CD14-positive monocyte (primary cell): ENCODE measurements around the gene FOXO1. TPM values are rescaled to one million over a fixed set of nuclear protein-coding genes. Genes with fewer than 3 reads are reported as not detected.
A peak's percentile ranks its signal among the peaks of the same experiment; 100 is the strongest.

Source experiments
- DNase-seq, 3 donors: peaks; one replicate each; pipeline ENCODE4 v3.0.0-alpha.2; 2011 to 2022
- H2AFZ ChIP-seq: 2 replicates; pipeline ENCODE4 v1.6.0; 2012; ENCODE audit warnings: mild to moderate bottlenecking, low read depth, low read length, inconsistent platforms; ENCODE audit not compliant: insufficient read depth, poor library complexity, severe bottlenecking
- H3K27ac ChIP-seq, 2 donors: 1 replicate in 1 of 2; 2 replicates in 1 of 2; pipeline ENCODE4 v1.5.1; 2012 to 2013; ENCODE audit warnings: low read length in 2 of 2, control low read depth in 1 of 2, inconsistent platforms in 1 of 2, low read depth in 1 of 2, mild to moderate bottlenecking in 1 of 2
- H3K27me3 ChIP-seq, 2 donors: one replicate each; pipeline versions ENCODE4 v1.6.0 to v1.6.1; 2011 to 2013; ENCODE audit warnings: low read length in 2 of 2; ENCODE audit not compliant: control insufficient read depth in 2 of 2, insufficient read depth in 2 of 2
- H3K36me3 ChIP-seq, 2 donors: replicated peaks in 1 of 2; 1 replicate in 1 of 2; 2 replicates in 1 of 2; pipeline versions ENCODE4 v1.5.1 to v1.6.1; 2012 to 2013; ENCODE audit warnings: low read length in 2 of 2, control low read depth in 1 of 2, inconsistent platforms in 1 of 2, mild to moderate bottlenecking in 1 of 2; ENCODE audit not compliant: insufficient read depth in 2 of 2, control insufficient read depth in 1 of 2
- H3K4me1 ChIP-seq, 2 donors: 1 replicate in 1 of 2; 2 replicates in 1 of 2; pipeline versions ENCODE4 v1.5.1 to v1.6.1; 2012 to 2013; ENCODE audit warnings: low read length in 2 of 2, control low read depth in 1 of 2, inconsistent platforms in 1 of 2, mild to moderate bottlenecking in 1 of 2, moderate library complexity in 1 of 2; ENCODE audit not compliant: insufficient read depth in 2 of 2, control insufficient read depth in 1 of 2
- H3K4me2 ChIP-seq: replicated peaks from 2 replicates; pipeline ENCODE3; 2012; ENCODE audit warnings: low read length, moderate library complexity, mild to moderate bottlenecking; ENCODE audit not compliant: poor library complexity, severe bottlenecking; ENCODE audit errors: extremely low read depth
- H3K4me3 ChIP-seq, 3 experiments: fragments of 200-600 bp in 1 of 3; sonication (generic) in 1 of 3; replicated peaks in 1 of 3; 1 replicate in 2 of 3; 2 replicates in 1 of 3; pipeline ENCODE4 v1.5.1; 2011 to 2013; ENCODE audit warnings: low read length in 3 of 3, mild to moderate bottlenecking in 3 of 3, control low read depth in 2 of 3, low read depth in 2 of 3, inconsistent platforms in 1 of 3, moderate library complexity in 1 of 3
- H3K79me2 ChIP-seq: 2 replicates; pipeline ENCODE4 v1.6.0; 2012; ENCODE audit warnings: mild to moderate bottlenecking, control low read depth, inconsistent platforms, low read length, moderate library complexity; ENCODE audit not compliant: insufficient read depth
- H3K9ac ChIP-seq: 2 replicates; pipeline ENCODE4 v1.6.0; 2017; ENCODE audit warnings: low read length, mild to moderate bottlenecking; ENCODE audit not compliant: insufficient read depth, poor library complexity, severe bottlenecking
- H3K9me3 ChIP-seq, 2 donors: replicated peaks in 1 of 2; 1 replicate in 1 of 2; 2 replicates in 1 of 2; pipeline versions ENCODE4 v1.5.1 to v1.6.1; 2012 to 2013; ENCODE audit warnings: low read length in 2 of 2, control low read depth in 1 of 2; ENCODE audit not compliant: control insufficient read depth in 1 of 2, insufficient read depth in 1 of 2
- H4K20me1 ChIP-seq: 2 replicates; pipeline ENCODE4 v1.6.0; 2012; ENCODE audit warnings: mild to moderate bottlenecking, low read length, control low read depth, moderate library complexity; ENCODE audit not compliant: insufficient read depth
- H3K27ac Mint-ChIP-seq, 7 donors: one replicate each; pipeline ENCODE4 v1.8.0; 2020; ENCODE audit warnings: mild to moderate bottlenecking in 7 of 7, mixed read lengths in 7 of 7, moderate library complexity in 6 of 7, inconsistent platforms in 2 of 7
- H3K27me3 Mint-ChIP-seq, 3 donors: one replicate each; pipeline ENCODE4 v1.8.0; 2021 to 2022; ENCODE audit warnings: low read depth in 3 of 3, mild to moderate bottlenecking in 3 of 3, mixed read lengths in 3 of 3, moderate library complexity in 3 of 3, inconsistent platforms in 1 of 3
- H3K36me3 Mint-ChIP-seq, 2 donors: one replicate each; pipeline ENCODE4 v1.8.0; 2020; ENCODE audit warnings: mixed read lengths in 2 of 2, inconsistent platforms in 1 of 2, mild to moderate bottlenecking in 1 of 2
- H3K4me1 Mint-ChIP-seq: one replicate; pipeline ENCODE4 v1.8.0; 2020; ENCODE audit warnings: mild to moderate bottlenecking, mixed read lengths
- H3K4me3 Mint-ChIP-seq, 2 donors: one replicate each; pipeline ENCODE4 v1.8.0; 2020; ENCODE audit warnings: mild to moderate bottlenecking in 2 of 2, mixed read lengths in 2 of 2, moderate library complexity in 1 of 2
- H3K9me3 Mint-ChIP-seq, 7 donors: one replicate each; pipeline ENCODE4 v1.8.0; 2020 to 2022; ENCODE audit warnings: mixed read lengths in 7 of 7, mild to moderate bottlenecking in 6 of 7, moderate library complexity in 6 of 7, inconsistent platforms in 2 of 7
- CTCF ChIP-seq: fragments of 200-600 bp; IDR thresholded peaks from one replicate; pipeline ENCODE4 v1.8.0; 2022; ENCODE audit warnings: antibody characterized with exemption, mild to moderate bottlenecking
- WGBS: methylation state at CpG from one replicate; pipeline ENCODE4 v1.1.5; 2013; ENCODE audit warnings: missing lambda C conversion rate; ENCODE audit not compliant: insufficient coverage; 5-methylcytosine and 5-hydroxymethylcytosine counted together
- intact Hi-C, 2 donors: fragments of 100-400 bp; cut with micrococcal nuclease; formaldehyde crosslinking; loops; one replicate each; pipeline versions ENCODE4 v1.15.0 to v1.15.1; 2023
- polyA plus RNA-seq, 3 donors: library from polyadenylated mRNA; depleted of rRNA in 1 of 3; unstranded in 2 of 3; stranded (reverse) in 1 of 3; fragments of 300-500 nt in 2 of 3; fragments of >200 nt in 1 of 3; fragmentation: Illumina TruSeq in 2 of 3; gene quantifications; 1 replicate in 2 of 3; 2 replicates in 1 of 3; pipeline ENCODE4 v1.2.3, GENCODE V29; 2012 to 2021

FOXO1 gene
- polyA plus RNA-seq, 3 donors: 3.1 to 11.3 (median 8.0) TPM

- Mint-ChIP-seq H3K4me3 (no peak overlapping the region), H3K4me1 (peaks cover 38% of the 10 kb centered on the region), H3K9me3 (peaks cover 0 to 3% (median 0%) of the 10 kb centered on the region in 7 donors), H3K36me3 (peaks cover 0 to 1% of the 10 kb centered on the region in 2 donors), H3K27ac (peak overlapping the region in 4 of 7 donors; percentile 10 to 54 (median 16)), H3K27me3 (peaks cover 19 to 33% (median 26%) of the 10 kb centered on the region in 3 donors)
- H3K27ac ChIP-seq: no peak overlapping the region
- H3K27me3 ChIP-seq: peaks cover 8 to 26% of the 10 kb centered on the region in 2 donors
- H3K9me3 ChIP-seq: no peaks in the 10 kb centered on the region
- whole genome bisulfite sequencing: 90% methylated on average over 6 of the region's 10 CpGs
- H2AFZ ChIP-seq: no peak overlapping the region
- intact Hi-C loops: no loop called here
- H3K4me2 ChIP-seq: no peak overlapping the region
- H4K20me1 ChIP-seq: peaks cover 96% of the 10 kb centered on the region
- no peak overlapping the region for H3K4me3 ChIP-seq
- H3K79me2 ChIP-seq: peaks cover 3% of the 10 kb centered on the region
- no peak overlapping the region for H3K9ac ChIP-seq
- H3K4me1 ChIP-seq: peaks cover 13 to 14% of the 10 kb centered on the region in 2 donors
- no peaks in the 10 kb centered on the region for H3K36me3 ChIP-seq
- no peak for DNase-seq
- TF ChIP-seq CTCF: no peak
Measured at GRCh38 chr13:40568246-40569023, 98.0 kb downstream of the FOXO1 start.

- Histone ChIP-seq H3K4me1 (peaks cover 20 to 23% of the 10 kb centered on the region in 2 donors), H4K20me1 (peaks cover 96% of the 10 kb centered on the region), H3K9me3 (no peaks in the 10 kb centered on the region), H3K27ac (no peak overlapping the region), H3K27me3 (peaks cover 9 to 34% of the 10 kb centered on the region in 2 donors), H3K9ac (no peak overlapping the region), H2AFZ (no peak overlapping the region), H3K36me3 (no peaks in the 10 kb centered on the region), H3K79me2 (peaks cover 3% of the 10 kb centered on the region), H3K4me2 (no peak overlapping the region), H3K4me3 (no peak overlapping the region)
- Mint-ChIP-seq H3K27me3 (peaks cover 23 to 43% (median 33%) of the 10 kb centered on the region in 3 donors), H3K27ac (peak overlapping the region in 1 of 7 donors; percentile 57), H3K4me3 (peak overlapping the region in 1 of 2 donors; percentile 33), H3K4me1 (peaks cover 43% of the 10 kb centered on the region), H3K36me3 (peaks cover 0 to 3% of the 10 kb centered on the region in 2 donors), H3K9me3 (peaks cover 0 to 3% (median 0%) of the 10 kb centered on the region in 7 donors)
- intact Hi-C loops: no loop called here
- no peak for TF ChIP-seq CTCF
- WGBS: 87% methylated on average over 2 of the region's 2 CpGs
- DNase-seq: no peak
Measured at GRCh38 chr13:40566811-40567210, 99.6 kb downstream of the FOXO1 start.
